Measurements from ENCODE around the gene TGFBR3. TPM values are rescaled to one million over a fixed set of nuclear protein-coding genes. Genes with fewer than 3 reads are reported as not detected.

Gene TGFBR3
- total and polyA plus RNA-seq, 2 of the 13 experiments (the other 11 are each of a cell fraction or from before 2014, with no cell fraction given) = 76.5 to 195 TPM

DNA sequence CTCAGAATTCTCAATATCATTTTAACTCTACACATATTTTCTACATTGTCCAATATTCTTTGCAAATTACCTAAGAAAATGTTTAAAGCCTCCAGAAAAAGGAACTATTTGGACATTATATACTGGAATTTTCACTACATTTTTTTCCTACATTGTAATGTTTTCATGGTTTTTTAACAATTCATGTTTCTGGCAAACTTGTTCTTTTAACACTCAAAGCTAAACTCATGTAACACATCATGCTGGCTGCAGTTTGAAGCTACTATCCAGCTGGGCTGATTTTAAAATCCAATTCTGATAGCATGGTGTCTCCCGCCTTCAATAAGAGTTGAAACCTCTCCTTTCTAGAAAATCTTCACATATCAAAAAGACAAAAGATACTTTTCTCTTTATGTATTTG, 52.0 kb downstream of the TGFBR3 start:
- no peak overlapping the region for H2AFZ ChIP-seq (ENCODE audit: low read length)
- H3K27ac ChIP-seq (ENCODE audit: extremely low read length, insufficient read depth, low read length) = peak overlapping the region; percentile 68
- H3K9me3 ChIP-seq (ENCODE audit: low read length) = no peaks in the 10 kb centered on the region
- H4K20me1 ChIP-seq (ENCODE audit: insufficient read depth, low read length) = no peaks in the 10 kb centered on the region
- H3K79me2 ChIP-seq (ENCODE audit: insufficient read depth, low read length) = peaks cover 87% of the 10 kb centered on the region
- no peaks in the 10 kb centered on the region for H3K27me3 ChIP-seq (ENCODE audit: control insufficient read depth in 1 of 2, insufficient read depth in 2 of 2, low read length in 2 of 2)
- intact Hi-C loops (cut with micrococcal nuclease; ENCODE audit: unreplicated experiment) (loop anchor here (2.0 kb wide), 1 partner anchor 39 kb away; no protein-coding TSS in a partner anchor), in situ Hi-C loops (cut with HindIII; ENCODE audit: extremely low pct_ligation_motif_present, low pct_unique_long_range_greater_than_20kb) (no loop called here)
- FAIRE-seq (no peak), DNase-seq (ENCODE audit: low spot score) (no peak), ATAC-seq (no peak)
- ChIA-PET POLR2A (no interaction called here), CTCF (ENCODE audit: low intra/inter-chr PET ratio, low total read pairs) (no interaction called here)
- TF ChIP-seq, protein P1, sequence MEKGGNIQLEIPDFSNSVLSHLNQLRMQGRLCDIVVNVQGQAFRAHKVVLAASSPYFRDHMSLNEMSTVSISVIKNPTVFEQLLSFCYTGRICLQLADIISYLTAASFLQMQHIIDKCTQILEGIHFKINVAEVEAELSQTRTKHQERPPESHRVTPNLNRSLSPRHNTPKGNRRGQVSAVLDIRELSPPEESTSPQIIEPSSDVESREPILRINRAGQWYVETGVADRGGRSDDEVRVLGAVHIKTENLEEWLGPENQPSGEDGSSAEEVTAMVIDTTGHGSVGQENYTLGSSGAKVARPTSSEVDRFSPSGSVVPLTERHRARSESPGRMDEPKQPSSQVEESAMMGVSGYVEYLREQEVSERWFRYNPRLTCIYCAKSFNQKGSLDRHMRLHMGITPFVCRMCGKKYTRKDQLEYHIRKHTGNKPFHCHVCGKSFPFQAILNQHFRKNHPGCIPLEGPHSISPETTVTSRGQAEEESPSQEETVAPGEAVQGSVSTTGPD (CRISPR knock-in tag; IDR thresholded peaks at IDR 0.05) = no peak
- TF ChIP-seq ZNF496 (CRISPR knock-in tag; IDR thresholded peaks at IDR 0.05; ENCODE audit: insufficient replicate concordance) = no peak
- TF ChIP-seq HOXA3 (CRISPR knock-in tag; IDR thresholded peaks at IDR 0.05) = no peak
- TF ChIP-seq, protein P2, sequence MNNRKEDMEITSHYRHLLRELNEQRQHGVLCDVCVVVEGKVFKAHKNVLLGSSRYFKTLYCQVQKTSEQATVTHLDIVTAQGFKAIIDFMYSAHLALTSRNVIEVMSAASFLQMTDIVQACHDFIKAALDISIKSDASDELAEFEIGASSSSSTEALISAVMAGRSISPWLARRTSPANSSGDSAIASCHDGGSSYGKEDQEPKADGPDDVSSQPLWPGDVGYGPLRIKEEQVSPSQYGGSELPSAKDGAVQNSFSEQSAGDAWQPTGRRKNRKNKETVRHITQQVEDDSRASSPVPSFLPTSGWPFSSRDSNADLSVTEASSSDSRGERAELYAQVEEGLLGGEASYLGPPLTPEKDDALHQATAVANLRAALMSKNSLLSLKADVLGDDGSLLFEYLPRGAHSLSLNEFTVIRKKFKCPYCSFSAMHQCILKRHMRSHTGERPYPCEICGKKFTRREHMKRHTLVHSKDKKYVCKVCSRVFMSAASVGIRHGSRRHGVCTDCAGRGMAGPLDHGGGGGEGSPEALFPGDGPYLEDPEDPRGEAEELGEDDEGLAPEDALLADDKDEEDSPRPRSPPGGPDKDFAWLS (CRISPR knock-in tag; IDR thresholded peaks at IDR 0.05; ENCODE audit: borderline replicate concordance) = no peak
- TF ChIP-seq ZNF138 (CRISPR knock-in tag; IDR thresholded peaks at IDR 0.05; ENCODE audit: low read depth) = no peak
- no peak for TF ChIP-seq ZNF556 (CRISPR knock-in tag; IDR thresholded peaks at IDR 0.05; ENCODE audit: borderline replicate concordance)
- TF ChIP-seq ISL2 (CRISPR knock-in tag; IDR thresholded peaks at IDR 0.05) = no peak
- no peak for TF ChIP-seq MXD3 (CRISPR knock-in tag; IDR thresholded peaks at IDR 0.05)
- no peak for TF ChIP-seq HNRNPLL (IDR thresholded peaks at IDR 0.05; ENCODE audit: low read depth, low read length, poor library complexity, severe bottlenecking)
- no peak for TF ChIP-seq REXO4 (CRISPR knock-in tag; IDR thresholded peaks at IDR 0.05; ENCODE audit: borderline replicate concordance)
- no peak for TF ChIP-seq NR2F1 (CRISPR knock-in tag; IDR thresholded peaks at IDR 0.05)
- H3K4me2 ChIP-seq (ENCODE audit: low read depth, low read length) = no peak overlapping the region
- 0 out of 5 replicates have a peak, but pooled peaks cover 0 to 1% of the 10 kb centered on the region in 2 experiments for H3K36me3 ChIP-seq (replicated peaks in 1 of 2; ENCODE audit: control insufficient read depth in 1 of 2, insufficient read depth in 2 of 2, low read length in 2 of 2)
- H3K9ac ChIP-seq (ENCODE audit: insufficient read depth, low read depth, low read length) = 0 out of 2 replicates have a peak overlapping the region, but pooled peaks have one; percentile 1
- H3K4me3 ChIP-seq (replicated peaks in 1 of 3; ENCODE audit: insufficient read depth in 1 of 3, low read depth in 2 of 3, low read length in 3 of 3) = no peak overlapping the region
- 97% methylated on average over 1 of the region's 1 CpG for WGBS (ENCODE audit: low lambda C conversion rate)
- peaks cover 94% of the 10 kb centered on the region for H3K4me1 ChIP-seq (ENCODE audit: insufficient read depth, low read length)
- no TSS peak for BruUV-seq (replicated peaks)
